GM19452 (cell line): Measurements from ENCODE around the gene SPEG.

Experiments
- ATAC-seq: cut with Tn5 transposase; IDR thresholded peaks from one replicate; pipeline ENCODE4 v1.9.1; 2021; ENCODE audit not compliant: unreplicated experiment

SPEG gene

GRCh38 chr2:219459460-219460311, 25.0 kb downstream of the SPEG start:
- peak; percentile 86 for ATAC-seq

- ATAC-seq, result no peak
Measured at GRCh38 chr2:219460424-219460926, 25.8 kb downstream of the SPEG start.

- no peak for ATAC-seq
Measured at GRCh38 chr2:219461047-219461514, 26.4 kb downstream of the SPEG start.

GRCh38 chr2:219461669-219462068, 27.0 kb downstream of the SPEG start:
- ATAC-seq, result no peak

GRCh38 chr2:219462349-219462748, 27.7 kb downstream of the SPEG start:
- ATAC-seq, result no peak

- ATAC-seq, result no peak
Measured at GRCh38 chr2:219464286-219465032, 29.8 kb downstream of the SPEG start.

GRCh38 chr2:219465659-219466561, 31.3 kb downstream of the SPEG start:
- no peak for ATAC-seq

- no peak for ATAC-seq
Measured at GRCh38 chr2:219466816-219467735, 32.4 kb downstream of the SPEG start.

GRCh38 chr2:219467736-219468075, 33.1 kb downstream of the SPEG start:
- ATAC-seq, result no peak

- ATAC-seq, result no peak
Measured at GRCh38 chr2:219468410-219469185, 34.0 kb downstream of the SPEG start.

GRCh38 chr2:219469186-219469724, 34.6 kb downstream of the SPEG start:
- no peak for ATAC-seq

GRCh38 chr2:219470429-219470828, 35.8 kb downstream of the SPEG start:
- ATAC-seq, result no peak

- ATAC-seq, result no peak
Measured at GRCh38 chr2:219471476-219472371, 37.1 kb downstream of the SPEG start.

GRCh38 chr2:219472629-219473187, 38.1 kb downstream of the SPEG start:
- ATAC-seq, result no peak

- no peak for ATAC-seq
Measured at GRCh38 chr2:219473511-219473910, 38.9 kb downstream of the SPEG start.

GRCh38 chr2:219474285-219475060, 39.8 kb downstream of the SPEG start:
- ATAC-seq, result no peak

- no peak for ATAC-seq
Measured at GRCh38 chr2:219475278-219475677, 40.6 kb downstream of the SPEG start.
